SHP77 treated with DMSO at 0.1 percent for 48 hours (cell line): ENCODE results near the gene OR2S2.
"Not testable (repeated sequence)": the region's sequence is repeated elsewhere in the genome, so short reads cannot be mapped to it uniquely, and the experiment has no call there.

ENCODE experiments used
- DNase-seq: peaks from one replicate; lab custom pipeline; 2025; lab: John Stamatoyannopoulos, UW

The OR2S2 gene

GRCh38 chr9:35933550-35934067, 24.3 kb downstream of the OR2S2 start:
- no peak for DNase-seq

DNA sequence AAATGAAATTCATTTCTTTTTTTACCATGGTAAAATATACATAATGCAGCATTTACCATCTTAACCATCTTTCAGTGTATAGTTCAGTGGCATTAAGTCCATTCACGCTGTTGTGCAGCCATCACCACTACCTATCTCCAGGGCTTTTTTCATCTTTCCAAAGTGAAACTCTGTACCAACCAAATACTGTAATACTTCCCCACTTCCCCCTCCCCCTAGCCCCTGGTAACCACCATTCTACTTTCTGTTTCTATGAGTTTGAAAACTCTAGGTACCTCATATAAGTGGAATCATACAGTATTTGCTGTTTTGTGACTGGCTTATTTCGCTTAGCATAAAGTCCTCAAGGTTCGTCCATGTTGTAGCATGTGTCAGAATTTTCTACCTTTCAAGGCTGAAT, 25.2 kb downstream of the OR2S2 start:
- DNase-seq = no peak

DNA sequence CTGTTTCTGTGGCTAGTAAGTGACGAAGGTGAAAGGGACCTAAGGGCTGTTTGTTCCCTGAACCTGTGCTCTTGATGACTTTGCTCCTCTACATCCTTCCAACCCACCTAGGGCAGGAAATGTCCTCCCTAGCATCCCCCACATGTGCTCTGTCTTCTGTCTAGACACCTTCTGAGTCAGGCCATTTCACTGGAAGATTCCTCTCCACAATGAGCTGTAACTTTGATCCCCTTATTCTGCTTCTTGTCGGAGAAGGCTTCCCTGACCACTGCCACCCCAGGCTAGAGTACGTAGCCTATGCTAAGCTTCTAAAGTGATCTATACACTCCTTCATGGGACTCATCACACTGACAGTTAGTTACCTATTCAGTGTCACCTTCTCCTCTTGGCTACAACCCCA, 27.0 kb downstream of the OR2S2 start:
- no peak for DNase-seq

DNA sequence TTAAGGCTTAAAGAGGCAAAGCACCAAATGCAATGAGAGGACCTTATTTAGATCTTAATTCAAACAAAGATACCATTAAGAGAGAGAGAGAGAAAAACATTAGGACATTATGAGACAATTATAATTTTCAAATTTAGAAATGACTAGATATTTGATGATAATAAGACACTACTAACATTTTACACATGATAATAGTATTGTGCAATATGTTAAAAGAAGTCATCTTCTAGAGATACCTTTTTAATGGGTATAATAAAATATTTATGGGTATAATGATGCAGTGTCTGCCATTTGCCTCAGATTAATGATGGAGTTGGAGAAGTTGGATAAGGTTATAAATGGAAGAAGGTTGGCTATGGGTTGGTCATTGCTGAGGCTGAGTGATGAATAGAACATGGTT, 27.4 kb downstream of the OR2S2 start:
- DNase-seq = no peak

DNA sequence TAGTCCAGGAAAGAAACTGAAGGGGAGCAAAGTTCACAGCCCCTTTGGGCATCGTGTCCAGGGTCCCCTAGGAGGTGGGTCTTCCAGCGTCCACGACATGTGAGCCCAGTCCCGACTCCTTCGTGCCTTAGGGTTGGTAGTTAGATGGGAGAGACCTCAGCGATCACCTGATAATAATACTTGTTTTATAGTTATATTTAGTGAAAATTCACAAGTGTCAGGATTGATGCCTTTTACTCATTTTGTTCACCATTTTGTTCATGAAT, 28.6 kb downstream of the OR2S2 start:
- no peak for DNase-seq

DNA sequence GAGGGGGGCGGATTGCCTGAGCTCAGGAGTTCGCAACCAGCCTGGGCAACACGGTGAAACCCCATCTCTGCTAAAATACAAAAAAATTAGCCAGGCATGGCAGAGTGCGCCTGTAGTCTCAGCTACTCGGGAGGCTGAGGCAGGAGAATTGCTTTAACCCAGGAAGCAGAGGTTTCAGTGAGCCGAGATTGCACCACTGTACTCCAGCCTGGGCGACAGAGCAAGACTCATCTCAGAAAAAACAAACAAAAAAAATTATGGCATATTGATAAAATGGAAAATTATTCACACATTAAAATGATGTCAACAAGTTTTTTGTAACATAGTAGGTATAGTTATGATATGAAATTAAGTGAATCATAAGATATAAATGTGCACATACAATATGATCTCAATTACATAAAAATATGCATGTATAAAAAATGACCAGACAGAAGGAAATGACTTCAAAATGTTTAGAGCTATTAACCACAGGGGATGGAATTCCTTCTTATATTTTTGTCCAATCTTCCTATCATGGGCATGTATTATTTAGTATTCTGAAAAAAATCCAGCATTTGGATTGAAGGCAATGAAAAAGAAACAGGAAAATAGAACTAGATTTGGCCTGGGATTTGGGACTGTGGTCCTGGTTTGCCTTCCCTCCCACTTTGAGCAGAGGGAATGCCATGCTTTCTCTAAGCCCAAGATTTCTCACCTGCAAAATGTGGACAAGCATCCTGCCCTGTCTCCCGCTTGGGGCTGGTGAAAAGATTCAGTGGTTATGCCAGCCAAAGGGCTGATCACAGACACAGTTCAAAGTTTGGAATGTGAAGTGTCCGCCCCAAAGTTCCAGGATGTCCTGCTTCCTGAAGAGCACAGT, 29.1 kb downstream of the OR2S2 start:
- no peak for DNase-seq

DNA sequence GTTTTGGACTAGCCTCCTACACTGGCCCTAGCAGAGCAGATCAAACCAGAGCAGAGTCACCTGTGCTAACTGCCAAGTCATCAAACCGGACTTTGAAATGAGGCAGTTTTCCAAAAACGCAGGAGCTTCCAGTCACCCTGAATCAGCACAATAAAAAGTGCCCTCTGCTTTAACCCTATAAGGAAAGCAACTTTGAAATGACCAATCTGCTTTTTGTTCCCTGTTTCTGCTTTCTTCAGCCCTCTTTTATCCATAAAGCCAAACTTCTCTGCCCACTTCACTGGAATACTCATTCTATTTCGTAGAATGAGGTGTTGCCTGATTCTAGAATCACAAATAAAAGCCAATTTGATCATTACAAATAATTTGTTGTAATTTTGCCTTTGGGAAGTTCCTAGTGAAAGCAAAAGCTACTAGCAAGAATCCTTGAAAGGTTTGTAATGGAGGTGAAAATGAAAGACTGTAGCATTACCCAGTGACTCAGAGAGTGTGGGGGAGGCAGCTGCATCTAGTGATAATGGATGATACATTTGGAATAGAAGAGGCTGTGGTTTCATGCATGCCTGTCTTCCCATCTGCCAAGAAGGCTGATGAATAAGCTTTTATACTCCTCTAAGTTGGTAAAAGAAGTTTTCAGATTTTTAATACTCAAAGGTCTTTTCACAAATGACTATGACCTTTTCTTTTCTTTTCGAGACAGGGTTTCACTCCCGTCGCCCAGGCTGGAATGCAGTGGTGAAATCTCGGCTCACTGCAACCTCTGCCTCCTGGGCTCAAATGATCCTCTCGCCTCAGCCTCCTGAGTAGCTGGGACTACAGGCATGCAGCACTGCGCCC, 33.8 kb downstream of the OR2S2 start:
- DNase-seq = no peak

- DNase-seq = no peak
Measured at GRCh38 chr9:35923598-35923926, 34.4 kb downstream of the OR2S2 start.

DNA sequence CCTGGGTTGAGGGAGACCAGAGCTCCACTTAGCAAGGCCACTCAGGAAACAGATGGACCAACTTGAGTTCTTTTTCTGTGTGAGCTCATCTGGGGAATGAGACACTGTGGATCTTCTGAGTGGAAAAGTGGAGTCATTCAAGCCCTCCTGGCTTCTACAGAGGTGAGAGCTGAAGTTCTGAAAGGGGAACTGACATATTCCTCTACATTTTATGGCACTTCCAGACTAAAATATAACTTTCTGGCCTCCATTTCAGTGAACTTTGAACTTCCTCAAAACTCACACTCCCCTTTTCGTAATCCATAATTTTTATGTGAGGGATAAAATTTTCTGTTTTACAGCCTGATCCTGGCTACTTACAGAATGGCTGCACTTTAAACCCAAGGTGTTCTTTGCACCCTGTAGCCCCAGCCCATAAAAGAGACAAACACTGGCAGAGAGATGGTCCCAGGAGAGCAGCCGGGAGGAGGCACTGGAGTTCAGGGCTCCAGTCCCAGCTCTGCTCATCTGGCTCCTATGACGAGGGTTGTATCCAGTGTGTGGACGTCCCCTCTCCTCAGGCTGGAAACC, 37.8 kb downstream of the OR2S2 start:
- no peak for DNase-seq

GRCh38 chr9:35919212-35920008, 38.5 kb downstream of the OR2S2 start:
- no peak for DNase-seq

GRCh38 chr9:35918780-35919179, 39.2 kb downstream of the OR2S2 start:
- DNase-seq = no peak

GRCh38 chr9:35917261-35917660, 40.7 kb downstream of the OR2S2 start:
- DNase-seq = no peak

DNA sequence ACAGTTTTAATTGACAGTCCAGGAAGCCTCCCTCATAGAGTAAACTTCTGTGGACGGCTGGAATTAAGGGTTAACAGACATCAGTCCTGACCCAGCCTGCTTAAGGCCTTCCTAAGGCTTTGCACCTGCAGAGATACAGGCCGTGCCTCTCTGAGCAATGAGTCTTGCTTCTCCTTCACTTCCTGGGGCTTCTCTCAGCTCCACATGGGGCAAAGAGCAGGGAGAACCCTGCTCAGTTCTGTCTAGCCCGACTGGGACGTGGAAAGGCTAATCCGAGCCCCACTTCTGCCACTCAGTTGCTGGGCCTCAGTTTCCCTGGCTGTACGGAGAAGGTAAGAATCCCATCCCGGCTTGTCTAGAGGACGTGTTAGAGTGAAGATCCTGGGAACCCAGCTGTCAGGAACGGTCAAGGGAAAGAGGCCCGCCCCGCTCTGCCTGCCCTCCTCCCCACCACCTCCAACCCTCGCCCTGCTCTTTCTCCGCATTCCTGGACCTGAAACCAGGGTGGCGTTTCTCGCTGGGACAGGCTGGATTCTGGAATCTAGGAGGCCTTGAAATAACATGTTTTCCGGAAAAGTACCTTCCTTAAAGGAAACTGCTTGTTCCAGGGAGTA, 42.2 kb downstream of the OR2S2 start:
- DNase-seq = no peak

- no peak for DNase-seq
Measured at GRCh38 chr9:35914301-35914807, 43.6 kb downstream of the OR2S2 start.

DNA sequence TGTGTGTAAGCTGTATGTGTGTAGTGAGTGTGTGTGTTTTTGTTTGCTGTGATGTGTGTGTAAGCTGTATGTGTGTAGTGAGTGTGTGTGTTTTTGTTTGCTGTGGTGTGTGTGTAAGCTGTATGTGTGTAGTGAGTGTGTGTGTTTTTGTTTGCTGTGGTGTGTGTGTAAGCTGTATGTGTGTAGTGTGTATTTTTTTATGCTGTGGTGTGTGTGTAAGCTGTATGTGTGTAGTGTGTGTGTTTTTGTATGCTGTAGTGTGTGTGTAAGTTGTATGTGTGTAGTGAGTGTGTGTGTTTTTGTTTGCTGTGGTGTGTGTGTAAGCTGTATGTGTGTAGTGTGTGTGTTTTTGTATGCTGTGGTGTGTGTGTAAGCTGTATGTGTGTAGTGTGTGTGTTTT, 44.5 kb downstream of the OR2S2 start:
- not testable (repeated sequence) for DNase-seq

DNA sequence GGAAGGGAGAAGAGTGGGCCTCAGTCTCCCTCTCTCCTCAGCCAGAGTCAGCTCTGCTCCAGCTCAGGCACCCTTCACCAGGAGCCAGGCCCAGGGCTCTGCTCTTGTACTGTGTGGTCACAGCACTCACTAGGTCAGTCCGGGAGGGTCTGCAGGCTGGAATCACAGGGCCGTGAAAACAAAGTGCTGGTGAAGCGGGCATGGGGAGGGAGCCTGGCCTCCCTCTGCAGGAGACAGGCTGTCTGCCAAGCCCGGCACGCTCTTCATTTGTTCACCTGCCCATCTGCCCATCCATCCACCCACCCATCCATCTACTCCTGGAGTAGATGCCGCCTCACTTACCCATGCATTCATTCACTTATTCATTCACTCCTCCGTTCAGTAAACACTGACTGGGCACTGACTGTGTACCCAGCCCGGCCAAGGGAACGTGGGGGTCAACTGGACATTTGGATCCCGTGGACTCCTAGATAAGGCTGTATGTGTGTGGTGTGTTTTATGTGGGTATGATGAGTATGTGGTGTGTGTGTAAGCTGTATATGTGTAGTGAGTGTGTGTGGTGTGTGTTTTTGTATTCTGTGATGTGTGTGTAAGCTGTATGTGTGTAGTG, 45.1 kb downstream of the OR2S2 start:
- no peak for DNase-seq

- no peak for DNase-seq
Measured at GRCh38 chr9:35911690-35912089, 46.3 kb downstream of the OR2S2 start.

DNA sequence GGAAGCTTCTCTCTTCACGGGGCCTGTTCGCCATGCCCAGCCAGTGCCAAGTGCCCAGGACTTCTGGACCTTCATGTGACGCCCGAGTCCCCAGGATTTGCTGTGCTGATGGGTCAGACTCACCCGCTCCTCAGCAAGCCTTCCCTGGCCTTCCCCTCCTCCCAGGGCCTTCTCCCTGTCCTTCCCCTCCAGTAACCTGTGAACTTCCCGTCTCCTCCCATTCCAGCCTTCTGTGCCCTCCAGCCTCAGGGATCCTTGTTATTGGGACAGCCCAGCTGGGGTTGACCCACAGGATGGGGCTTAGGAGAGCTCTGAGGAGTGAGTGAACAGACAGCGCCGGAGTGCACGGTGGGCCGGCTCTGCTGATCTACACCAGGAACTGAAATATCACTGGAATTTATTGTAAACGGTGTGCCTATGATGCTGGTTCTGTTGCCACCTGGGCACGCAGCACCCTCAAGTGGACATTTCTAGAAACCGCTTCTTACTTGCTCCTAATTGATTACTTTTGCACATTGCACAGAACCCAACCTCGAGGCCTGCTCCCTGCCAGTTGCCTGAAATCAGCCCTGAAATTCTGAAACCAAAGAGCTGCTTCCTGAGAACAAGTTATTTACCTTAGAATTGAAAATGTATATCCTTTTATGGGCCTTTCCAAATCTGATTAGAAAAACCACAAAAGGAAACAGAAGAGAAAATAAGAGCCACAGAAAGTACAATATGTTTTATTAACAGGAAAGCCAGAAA, 47.2 kb downstream of the OR2S2 start:
- DNase-seq = peak; percentile 6

- no peak for DNase-seq
Measured at GRCh38 chr9:35909687-35910612, 48.0 kb downstream of the OR2S2 start.
